Common myeloid progenitor, CD34-positive (primary cell): ENCODE data around the gene CDKN2A.
A peak's percentile ranks its signal among the peaks of the same experiment; 100 is the strongest.

Experiments used
- CTCF ChIA-PET: fragments of 350-600 bp; sonication (Branson Sonifier 250); formaldehyde crosslinking; loops from one replicate; lab custom pipeline; 2021; ENCODE audit warnings: antibody characterized with exemption; lab: Charles Lee
- POLR2A ChIA-PET: fragments of 350-600 bp; sonication (Branson Sonifier 250); formaldehyde crosslinking; loops from one replicate; lab custom pipeline; 2021; ENCODE audit warnings: antibody characterized with exemption; lab: Charles Lee
- DNase-seq, 3 donors: peaks; one replicate each; pipeline versions ENCODE4 v3.0.0 to v3.0.0-alpha.2; 2013
- H3K27ac ChIP-seq, 2 experiments: 1 replicate in 1 of 2; 2 replicates in 1 of 2; pipeline ENCODE4 v1.7.0; 2013; ENCODE audit warnings: inconsistent platforms in 2 of 2, low read length in 2 of 2, mild to moderate bottlenecking in 2 of 2, low read depth in 1 of 2, moderate library complexity in 1 of 2; ENCODE audit not compliant: severe bottlenecking in 2 of 2, insufficient read depth in 1 of 2, poor library complexity in 1 of 2
- H3K27me3 ChIP-seq, 5 experiments: replicated peaks in 2 of 5; 1 replicate in 3 of 5; 2 replicates in 2 of 5; pipeline versions ENCODE4 v1.6.1 to v1.7.0; 2013; ENCODE audit warnings: low read length in 4 of 5, mild to moderate bottlenecking in 2 of 5, moderate library complexity in 2 of 5, inconsistent platforms in 1 of 5; ENCODE audit not compliant: insufficient read depth in 5 of 5, control insufficient read depth in 4 of 5
- H3K36me3 ChIP-seq, 4 experiments: 1 replicate in 2 of 4; 2 replicates in 2 of 4; pipeline versions ENCODE4 v1.6.1 to v1.7.0; 2013; ENCODE audit warnings: low read length in 3 of 4, control low read depth in 1 of 4, mild to moderate bottlenecking in 1 of 4; ENCODE audit not compliant: control insufficient read depth in 4 of 4, insufficient read depth in 4 of 4
- H3K4me1 ChIP-seq, 4 experiments: 1 replicate in 3 of 4; 2 replicates in 1 of 4; pipeline versions ENCODE4 v1.6.1 to v1.7.1; 2013; ENCODE audit warnings: low read length in 3 of 4, mild to moderate bottlenecking in 3 of 4, control low read depth in 1 of 4, inconsistent platforms in 1 of 4, moderate library complexity in 1 of 4; ENCODE audit not compliant: control insufficient read depth in 4 of 4, insufficient read depth in 4 of 4; ENCODE audit errors: control extremely low read depth in 1 of 4
- H3K4me3 ChIP-seq, 7 experiments: 1 replicate in 4 of 7; 2 replicates in 3 of 7; pipeline versions ENCODE4 v1.5.1 to v1.7.0; 2013; ENCODE audit warnings: mild to moderate bottlenecking in 7 of 7, low read length in 6 of 7, moderate library complexity in 6 of 7, inconsistent platforms in 2 of 7, low read depth in 2 of 7, control low read depth in 1 of 7; ENCODE audit not compliant: insufficient read depth in 4 of 7, control insufficient read depth in 1 of 7; ENCODE audit errors: extremely low read depth in 1 of 7
- H3K9me3 ChIP-seq, 5 experiments: 1 replicate in 4 of 5; 2 replicates in 1 of 5; pipeline versions ENCODE4 v1.6.1 to v1.7.1; 2013; ENCODE audit warnings: low read length in 4 of 5, mild to moderate bottlenecking in 2 of 5, inconsistent platforms in 1 of 5, low read depth in 1 of 5, moderate library complexity in 1 of 5; ENCODE audit not compliant: control insufficient read depth in 4 of 5, insufficient read depth in 2 of 5; ENCODE audit errors: control extremely low read depth in 1 of 5
- WGBS: methylation state at CpG from one replicate; pipeline ENCODE4 v1.1.5; 2013; ENCODE audit not compliant: insufficient coverage; 5-methylcytosine and 5-hydroxymethylcytosine counted together

CDKN2A gene

DNA sequence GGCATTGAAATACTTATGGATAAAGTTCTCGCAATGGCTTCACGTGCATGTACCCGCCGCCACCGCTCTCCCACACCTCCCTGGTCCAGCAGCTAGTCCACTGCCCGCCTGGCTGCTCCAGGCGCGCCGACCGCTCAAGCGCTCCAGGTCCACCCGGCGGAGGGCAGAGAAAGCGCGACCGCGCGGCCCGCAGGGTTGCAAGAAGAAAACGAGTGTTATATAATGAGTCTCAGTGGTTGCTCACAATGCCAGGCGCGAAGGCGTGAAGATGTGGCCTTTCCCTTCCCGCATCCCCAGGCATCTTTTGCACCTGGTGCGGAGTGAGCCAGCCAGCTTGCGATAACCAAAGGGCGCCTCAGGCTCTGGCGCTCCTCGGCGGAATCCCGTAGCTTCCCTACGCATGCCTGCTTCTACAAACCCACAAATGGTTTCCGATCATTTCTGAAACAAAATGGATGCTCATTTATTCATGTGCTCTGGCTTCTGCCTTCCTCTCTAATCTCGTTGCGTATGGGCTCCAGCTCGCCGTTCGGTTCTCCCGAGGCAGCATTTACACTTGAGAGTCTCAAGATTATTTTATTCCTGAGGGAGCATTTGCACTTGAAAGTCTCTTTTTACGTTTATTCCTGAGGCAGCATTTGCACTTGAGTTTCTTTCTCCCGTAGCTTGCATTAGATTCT is 25.7 kb downstream of the CDKN2A start:
- H3K27me3 ChIP-seq: peaks cover 40 to 99% (median 66%) of the 10 kb centered on the region in 5 experiments
- H3K27ac ChIP-seq: no peak overlapping the region
- ChIA-PET POLR2A (interaction anchor here (0.6 kb wide), 1 partner anchor 1567 kb away, joined by 3 read pairs; no protein-coding TSS in a partner anchor), CTCF (interaction anchor here (1.1 to 3.2 kb wide), 4 partner anchors 13 to 40 kb away, joined by 5 to 10 read pairs (median 7); partner anchors contain the start of genes CDKN2A, CDKN2B and CDKN2B-AS1)
- 6% methylated on average over 29 of the region's 41 CpGs for WGBS
- peaks cover 0 to 23% (median 10%) of the 10 kb centered on the region in 5 experiments for H3K9me3 ChIP-seq
- peak in 1 of 3 donors; percentile 41 for DNase-seq
- H3K4me1 ChIP-seq: peaks cover 0 to 28% (median 15%) of the 10 kb centered on the region in 4 experiments
- no peaks in the 10 kb centered on the region for H3K36me3 ChIP-seq
- H3K4me3 ChIP-seq: no peak overlapping the region

DNA sequence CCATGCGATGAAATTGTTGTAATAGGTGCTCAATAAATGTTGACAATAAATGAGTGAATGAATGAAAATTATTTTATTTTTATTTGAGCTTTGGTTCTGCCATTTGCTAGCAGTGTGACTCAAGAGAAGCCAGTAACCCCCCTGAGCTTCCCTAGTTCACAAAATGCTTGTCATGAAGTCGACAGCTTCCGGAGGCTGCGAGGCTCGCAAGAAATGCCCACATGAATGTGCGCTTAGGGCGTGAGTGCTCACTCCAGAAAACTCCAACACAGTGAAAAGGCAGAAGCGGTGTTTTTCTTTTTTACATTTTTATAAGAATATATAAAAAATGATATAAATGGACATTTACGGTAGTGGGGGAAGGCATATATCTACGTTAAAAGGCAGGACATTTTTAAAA is 26.5 kb downstream of the CDKN2A start:
- Histone ChIP-seq H3K27me3 (peaks cover 40 to 99% (median 62%) of the 10 kb centered on the region in 5 experiments), H3K4me3 (no peak overlapping the region), H3K36me3 (no peaks in the 10 kb centered on the region), H3K27ac (no peak overlapping the region), H3K4me1 (peaks cover 0 to 28% (median 15%) of the 10 kb centered on the region in 4 experiments), H3K9me3 (peaks cover 0 to 23% (median 11%) of the 10 kb centered on the region in 5 experiments)
- DNase-seq: peak in 2 of 3 donors; percentile 68 to 71
- CTCF ChIA-PET: interaction anchor here (1.4 to 3.2 kb wide), 3 partner anchors 16 to 41 kb away, joined by 6 to 10 read pairs (median 8); partner anchors contain the start of genes CDKN2A, CDKN2B and CDKN2B-AS1
- WGBS: 0% methylated on average over 5 of the region's 10 CpGs
- POLR2A ChIA-PET: no interaction called here

DNA sequence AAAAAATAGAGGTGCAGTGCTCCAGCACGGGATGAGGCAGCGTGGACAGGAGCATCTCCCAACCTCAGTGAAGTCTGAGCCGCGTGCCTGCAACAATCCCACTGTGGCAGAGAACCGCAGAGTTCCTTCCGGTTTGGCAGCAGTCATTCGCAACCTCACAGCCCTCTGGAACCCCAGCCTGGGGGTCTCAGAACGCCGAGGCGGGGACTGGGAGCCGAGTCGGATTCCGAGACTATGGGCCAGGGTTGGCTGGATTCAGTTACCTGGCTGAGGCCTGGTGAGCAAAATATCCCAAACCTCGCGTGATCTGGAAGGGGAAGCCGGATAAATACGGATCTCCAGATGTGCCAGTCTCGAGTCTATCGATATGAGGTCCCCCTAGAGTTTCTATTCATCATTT is 27.0 kb downstream of the CDKN2A start:
- no peak overlapping the region for H3K4me3 ChIP-seq
- peaks cover 38 to 97% (median 60%) of the 10 kb centered on the region in 5 experiments for H3K27me3 ChIP-seq
- WGBS: 8% methylated on average over 14 of the region's 19 CpGs
- peaks cover 0 to 28% (median 15%) of the 10 kb centered on the region in 4 experiments for H3K4me1 ChIP-seq
- ChIA-PET CTCF (no interaction called here), POLR2A (no interaction called here)
- H3K9me3 ChIP-seq: peaks cover 0 to 25% (median 11%) of the 10 kb centered on the region in 5 experiments
- H3K36me3 ChIP-seq: no peaks in the 10 kb centered on the region
- no peak overlapping the region for H3K27ac ChIP-seq
- DNase-seq: peak in 1 of 3 donors; percentile 11

GRCh38 chr9:21966140-21966851 is 27.9 kb downstream of the CDKN2A start:
- peaks cover 0 to 25% (median 11%) of the 10 kb centered on the region in 5 experiments for H3K9me3 ChIP-seq
- H3K4me1 ChIP-seq: peaks cover 0 to 28% (median 15%) of the 10 kb centered on the region in 4 experiments
- peaks cover 31 to 96% (median 61%) of the 10 kb centered on the region in 5 experiments for H3K27me3 ChIP-seq
- no peak overlapping the region for H3K4me3 ChIP-seq
- WGBS: 6% methylated on average over 6 of the region's 15 CpGs
- DNase-seq: no peak
- H3K27ac ChIP-seq: no peak overlapping the region
- H3K36me3 ChIP-seq: no peaks in the 10 kb centered on the region
- POLR2A ChIA-PET: no interaction called here
- CTCF ChIA-PET: no interaction called here

- DNase-seq: peak; percentile 53 to 65 (median 54)
- CTCF ChIA-PET: no interaction called here
- H3K4me1 ChIP-seq: peaks cover 0 to 28% (median 15%) of the 10 kb centered on the region in 4 experiments
- POLR2A ChIA-PET: no interaction called here
- H3K9me3 ChIP-seq: peaks cover 0 to 23% (median 11%) of the 10 kb centered on the region in 5 experiments
- no peak overlapping the region for H3K27ac ChIP-seq
- peaks cover 33 to 94% (median 54%) of the 10 kb centered on the region in 5 experiments for H3K27me3 ChIP-seq
- 5% methylated on average over 23 of the region's 30 CpGs for WGBS
- peak overlapping the region in 4 of 7 experiments; percentile 32 to 54 (median 48) for H3K4me3 ChIP-seq
- no peaks in the 10 kb centered on the region for H3K36me3 ChIP-seq
These were observed 28.7 kb downstream of the CDKN2A start for GRCh38 chr9:21965401-21965951.

- 1% methylated on average over 20 of the region's 29 CpGs for WGBS
- peak overlapping the region in 4 of 7 experiments; percentile 32 to 54 (median 48) for H3K4me3 ChIP-seq
- H3K27ac ChIP-seq: no peak overlapping the region
- peaks cover 0 to 18% (median 9%) of the 10 kb centered on the region in 5 experiments for H3K9me3 ChIP-seq
- peaks cover 35 to 93% (median 50%) of the 10 kb centered on the region in 5 experiments for H3K27me3 ChIP-seq
- no peaks in the 10 kb centered on the region for H3K36me3 ChIP-seq
- ChIA-PET CTCF (interaction anchor here (0.7 kb wide), 1 partner anchor 136 kb away, joined by 3 read pairs; no protein-coding TSS in a partner anchor), POLR2A (no interaction called here)
- DNase-seq: peak; percentile 64 to 92 (median 90)
- peaks cover 0 to 28% (median 15%) of the 10 kb centered on the region in 4 experiments for H3K4me1 ChIP-seq
These were observed 29.2 kb downstream of the CDKN2A start for GRCh38 chr9:21964925-21965385.
